HG03139 (cell line): ENCODE data around the gene SKP1.

Experiments
- ATAC-seq: cut with Tn5 transposase; IDR thresholded peaks from one replicate; pipeline ENCODE4 v1.9.1; 2021; ENCODE audit not compliant: unreplicated experiment

The SKP1 gene

GRCh38 chr5:134143944-134144941 lies 32.5 kb downstream of the SKP1 start:
- ATAC-seq, result no peak

GRCh38 chr5:134143431-134143830 lies 33.3 kb downstream of the SKP1 start:
- ATAC-seq, result no peak

- ATAC-seq, result no peak
Measured at GRCh38 chr5:134142806-134143205, 33.9 kb downstream of the SKP1 start.

- ATAC-seq, result no peak
Measured at GRCh38 chr5:134142052-134142451, 34.7 kb downstream of the SKP1 start.

GRCh38 chr5:134141331-134142050 lies 35.3 kb downstream of the SKP1 start:
- ATAC-seq, result no peak

- no peak for ATAC-seq
Measured at GRCh38 chr5:134140530-134141201, 36.1 kb downstream of the SKP1 start.

- no peak for ATAC-seq
Measured at GRCh38 chr5:134139891-134140469, 36.8 kb downstream of the SKP1 start.

GRCh38 chr5:134139377-134139851 lies 37.3 kb downstream of the SKP1 start:
- no peak for ATAC-seq

GRCh38 chr5:134138416-134139376 lies 38.1 kb downstream of the SKP1 start:
- peak; percentile 53 for ATAC-seq

GRCh38 chr5:134136771-134137170 lies 40.0 kb downstream of the SKP1 start:
- no peak for ATAC-seq

- no peak for ATAC-seq
Measured at GRCh38 chr5:134136221-134136631, 40.5 kb downstream of the SKP1 start.

- no peak for ATAC-seq
Measured at GRCh38 chr5:134135091-134135655, 41.6 kb downstream of the SKP1 start.

GRCh38 chr5:134133995-134134541 lies 42.7 kb downstream of the SKP1 start:
- ATAC-seq, result no peak

GRCh38 chr5:134133188-134133994 lies 43.4 kb downstream of the SKP1 start:
- no peak for ATAC-seq

GRCh38 chr5:134132372-134133187 lies 44.2 kb downstream of the SKP1 start:
- peak; percentile 43 for ATAC-seq

- ATAC-seq, result no peak
Measured at GRCh38 chr5:134131578-134132350, 45.0 kb downstream of the SKP1 start.

GRCh38 chr5:134131165-134131564 lies 45.6 kb downstream of the SKP1 start:
- ATAC-seq, result no peak
